ENCODE data around the gene FOXN3.

The FOXN3 gene

DNA sequence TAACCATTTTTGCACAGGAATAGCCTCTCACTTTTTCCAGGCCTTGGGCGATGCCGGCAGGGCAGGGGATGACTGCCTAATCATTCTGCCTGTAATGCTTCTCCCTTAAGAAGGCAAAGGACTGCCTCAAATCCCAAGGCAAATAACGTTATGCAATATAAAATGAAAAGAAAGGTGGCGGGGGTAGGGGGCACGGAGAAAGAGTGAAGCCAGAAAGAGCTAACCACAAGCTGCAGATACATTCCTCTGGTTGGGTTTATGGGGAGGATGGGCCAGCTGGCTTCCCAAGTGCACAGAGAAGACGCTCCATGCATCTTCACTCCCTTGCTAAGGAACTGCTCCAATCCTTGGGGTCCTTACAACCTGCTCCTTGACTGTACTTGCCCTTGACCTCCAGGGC is 229.5 kb downstream of the FOXN3 start:
- TF ChIP-seq, protein P1, sequence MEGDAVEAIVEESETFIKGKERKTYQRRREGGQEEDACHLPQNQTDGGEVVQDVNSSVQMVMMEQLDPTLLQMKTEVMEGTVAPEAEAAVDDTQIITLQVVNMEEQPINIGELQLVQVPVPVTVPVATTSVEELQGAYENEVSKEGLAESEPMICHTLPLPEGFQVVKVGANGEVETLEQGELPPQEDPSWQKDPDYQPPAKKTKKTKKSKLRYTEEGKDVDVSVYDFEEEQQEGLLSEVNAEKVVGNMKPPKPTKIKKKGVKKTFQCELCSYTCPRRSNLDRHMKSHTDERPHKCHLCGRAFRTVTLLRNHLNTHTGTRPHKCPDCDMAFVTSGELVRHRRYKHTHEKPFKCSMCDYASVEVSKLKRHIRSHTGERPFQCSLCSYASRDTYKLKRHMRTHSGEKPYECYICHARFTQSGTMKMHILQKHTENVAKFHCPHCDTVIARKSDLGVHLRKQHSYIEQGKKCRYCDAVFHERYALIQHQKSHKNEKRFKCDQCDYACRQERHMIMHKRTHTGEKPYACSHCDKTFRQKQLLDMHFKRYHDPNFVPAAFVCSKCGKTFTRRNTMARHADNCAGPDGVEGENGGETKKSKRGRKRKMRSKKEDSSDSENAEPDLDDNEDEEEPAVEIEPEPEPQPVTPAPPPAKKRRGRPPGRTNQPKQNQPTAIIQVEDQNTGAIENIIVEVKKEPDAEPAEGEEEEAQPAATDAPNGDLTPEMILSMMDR (IDR thresholded peaks at IDR 0.05; ENCODE audit: insufficient read depth, low read depth, low read length, missing control alignments): no peak
- DNase-seq (ENCODE audit: low read depth): no peak
- no peak overlapping the region for H3K4me3 ChIP-seq (ENCODE audit: low read length)

DNA sequence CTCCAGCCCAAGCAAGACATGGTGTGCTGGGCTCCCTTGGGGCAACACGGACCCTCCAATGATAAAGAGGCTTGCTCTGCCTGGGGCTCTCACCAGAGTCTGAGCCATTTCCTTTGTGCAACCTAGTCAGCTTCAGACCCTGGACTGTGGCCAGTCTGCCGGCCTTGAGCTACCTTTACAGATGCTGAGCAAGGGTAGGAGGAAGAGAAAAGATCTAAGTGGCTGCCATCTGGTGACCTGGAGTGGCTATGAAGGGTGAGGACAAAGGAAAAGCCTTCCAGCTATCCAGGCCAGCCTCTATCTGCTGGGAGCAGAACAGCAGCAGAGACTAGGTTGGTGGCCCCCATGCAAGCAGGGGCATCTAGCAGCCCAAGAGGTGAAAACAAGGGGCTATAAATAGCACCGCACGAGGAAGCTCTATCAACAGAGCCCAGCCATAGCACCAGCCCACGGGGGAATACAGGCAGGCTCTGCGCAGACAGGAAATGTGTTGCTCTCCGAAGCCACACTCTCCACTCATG is 230.1 kb downstream of the FOXN3 start:
- TF ChIP-seq, protein P1 (IDR thresholded peaks at IDR 0.05; ENCODE audit: insufficient read depth, low read depth, low read length, missing control alignments): no peak
- H3K4me3 ChIP-seq (ENCODE audit: low read length): no peak overlapping the region
- peak; percentile 13 for DNase-seq (ENCODE audit: low read depth)

DNA sequence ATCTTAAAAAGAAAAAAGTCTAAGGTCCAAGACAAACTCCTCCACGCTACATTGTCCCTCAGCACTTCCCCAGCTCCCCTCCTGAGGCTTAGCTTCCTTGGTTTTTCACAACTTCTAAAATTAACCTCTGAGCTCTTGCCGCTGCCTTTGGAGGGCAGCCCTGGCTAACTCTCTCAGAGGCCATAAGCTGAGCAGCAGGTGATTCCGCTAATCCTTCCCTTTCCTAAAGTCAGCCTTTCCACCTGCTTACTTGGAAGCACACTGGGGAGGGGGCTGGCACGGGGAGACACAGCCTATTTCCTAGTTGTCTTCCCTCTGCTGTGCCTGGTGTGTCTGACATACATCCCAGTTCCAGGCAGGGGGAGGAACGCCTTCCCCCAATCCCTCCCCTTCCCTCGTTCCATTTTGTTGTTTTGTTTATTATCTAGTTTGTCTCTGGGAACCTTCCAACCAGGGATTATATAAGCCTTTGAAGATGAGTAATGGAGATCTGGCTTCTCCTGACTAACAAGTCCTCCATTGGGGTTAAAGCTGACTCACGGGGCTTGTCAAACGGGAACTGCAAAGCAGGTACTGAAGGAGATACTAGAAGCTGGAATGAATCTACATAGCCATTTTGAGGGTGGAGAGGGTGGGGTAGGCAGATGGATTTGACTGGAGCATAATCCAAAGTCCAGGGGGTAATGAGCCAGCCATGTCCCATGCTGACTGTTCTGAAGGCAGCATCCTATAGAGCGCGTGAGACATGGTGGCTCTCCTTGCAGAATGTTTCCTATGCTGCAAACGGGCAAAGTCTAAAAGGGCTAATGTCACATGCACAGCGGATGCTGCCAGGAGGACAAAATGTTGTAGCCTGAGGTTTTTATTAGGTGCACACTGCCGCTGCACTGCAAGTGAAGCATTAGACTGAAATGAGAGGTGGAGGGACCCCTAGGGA is 230.8 kb downstream of the FOXN3 start:
- no peak overlapping the region for H3K4me3 ChIP-seq (ENCODE audit: low read length)
- TF ChIP-seq, protein P1 (IDR thresholded peaks at IDR 0.05; ENCODE audit: insufficient read depth, low read depth, low read length, missing control alignments): no peak
- DNase-seq (ENCODE audit: low read depth): peak; percentile 98

- TF ChIP-seq, protein P1 (IDR thresholded peaks at IDR 0.05; ENCODE audit: insufficient read depth, low read depth, low read length, missing control alignments): no peak
- no peak overlapping the region for H3K4me3 ChIP-seq (ENCODE audit: low read length)
- DNase-seq (ENCODE audit: low read depth): no peak
Observed at GRCh38 chr14:89184952-89185351, 232.1 kb downstream of the FOXN3 start.

GRCh38 chr14:89182326-89182725 is 234.7 kb downstream of the FOXN3 start:
- no peak overlapping the region for H3K4me3 ChIP-seq (ENCODE audit: low read length)
- TF ChIP-seq, protein P1 (IDR thresholded peaks at IDR 0.05; ENCODE audit: insufficient read depth, low read depth, low read length, missing control alignments): no peak
- DNase-seq (ENCODE audit: low read depth): no peak

DNA sequence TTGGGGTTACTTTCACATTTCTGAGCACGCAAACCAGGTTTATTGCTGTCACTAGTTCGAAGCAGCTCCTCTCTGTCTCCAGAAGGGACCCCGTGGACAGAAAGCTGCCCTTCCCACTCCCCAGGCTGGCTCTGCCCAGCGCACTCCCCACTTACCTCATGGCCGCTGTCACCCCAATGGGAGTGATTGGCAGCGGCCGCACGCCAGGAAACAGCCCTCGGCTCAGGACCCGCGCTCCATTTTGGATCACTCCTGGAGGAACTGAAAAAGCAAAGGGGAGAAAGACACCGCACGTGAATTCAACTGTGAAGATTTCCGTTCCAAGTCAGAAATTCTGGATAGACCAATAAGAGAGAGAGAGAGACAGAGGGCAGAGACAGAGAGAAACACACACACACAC is 236.5 kb downstream of the FOXN3 start:
- TF ChIP-seq, protein P1 (IDR thresholded peaks at IDR 0.05; ENCODE audit: insufficient read depth, low read depth, low read length, missing control alignments): no peak
- DNase-seq (ENCODE audit: low read depth): no peak
- no peak overlapping the region for H3K4me3 ChIP-seq (ENCODE audit: low read length)
